OCI-LY3 (cell line): Measurements from ENCODE around the gene CEP70.
"Not testable (repeated sequence)": the region's sequence is repeated elsewhere in the genome, so short reads cannot be mapped to it uniquely, and the experiment has no call there.

ENCODE experiments used
- EZH2phosphoT487 ChIP-seq: fragments of 200-600 bp; shearing (Covaris generic); IDR thresholded peaks from 2 replicates; pipeline ENCODE4 v1.6.1; 2018; ENCODE audit warnings: antibody characterized with exemption, mixed run types, low read depth
- TF ChIP-seq, protein P1 (sequence below): fragments of 200-600, 300-600 bp; sonication (generic); IDR thresholded peaks from 2 replicates; pipeline ENCODE4 v1.5.1; 2014; ENCODE audit warnings: antibody characterized with exemption, low read length, low read depth

- TF ChIP-seq, protein P1, sequence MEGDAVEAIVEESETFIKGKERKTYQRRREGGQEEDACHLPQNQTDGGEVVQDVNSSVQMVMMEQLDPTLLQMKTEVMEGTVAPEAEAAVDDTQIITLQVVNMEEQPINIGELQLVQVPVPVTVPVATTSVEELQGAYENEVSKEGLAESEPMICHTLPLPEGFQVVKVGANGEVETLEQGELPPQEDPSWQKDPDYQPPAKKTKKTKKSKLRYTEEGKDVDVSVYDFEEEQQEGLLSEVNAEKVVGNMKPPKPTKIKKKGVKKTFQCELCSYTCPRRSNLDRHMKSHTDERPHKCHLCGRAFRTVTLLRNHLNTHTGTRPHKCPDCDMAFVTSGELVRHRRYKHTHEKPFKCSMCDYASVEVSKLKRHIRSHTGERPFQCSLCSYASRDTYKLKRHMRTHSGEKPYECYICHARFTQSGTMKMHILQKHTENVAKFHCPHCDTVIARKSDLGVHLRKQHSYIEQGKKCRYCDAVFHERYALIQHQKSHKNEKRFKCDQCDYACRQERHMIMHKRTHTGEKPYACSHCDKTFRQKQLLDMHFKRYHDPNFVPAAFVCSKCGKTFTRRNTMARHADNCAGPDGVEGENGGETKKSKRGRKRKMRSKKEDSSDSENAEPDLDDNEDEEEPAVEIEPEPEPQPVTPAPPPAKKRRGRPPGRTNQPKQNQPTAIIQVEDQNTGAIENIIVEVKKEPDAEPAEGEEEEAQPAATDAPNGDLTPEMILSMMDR, result not testable (repeated sequence)
- TF ChIP-seq EZH2phosphoT487, result not testable (repeated sequence)
Measured at GRCh38 chr3:138495638-138496037, 98.4 kb downstream of the CEP70 start.
